Measurements from ENCODE around the gene PLB1. TPM values are rescaled to one million over a fixed set of nuclear protein-coding genes. Genes with fewer than 3 reads are reported as not detected.

The PLB1 gene
- total RNA-seq, 2 experiments from 2014 or later: 1.3 to 1.6 TPM

DNA sequence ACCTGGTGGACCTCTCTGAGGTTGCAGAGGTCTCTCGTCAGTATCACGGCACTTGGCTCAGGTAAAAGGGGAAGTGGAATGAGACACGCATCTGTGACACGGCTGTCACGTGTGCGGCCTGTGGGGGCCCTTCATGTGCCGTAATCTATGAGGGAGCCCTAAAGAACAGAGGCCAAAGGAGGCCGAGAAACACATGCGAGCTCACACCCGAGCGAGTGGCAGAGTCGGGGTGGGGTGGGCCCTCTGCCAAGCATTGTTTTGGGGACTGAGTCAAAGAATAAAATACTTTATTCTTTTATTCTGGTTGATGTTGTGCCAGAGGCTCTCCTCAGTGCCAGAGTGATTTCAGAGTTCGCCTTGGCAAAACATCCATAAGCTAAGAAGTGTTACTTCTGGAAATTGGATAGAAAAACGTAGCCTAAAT lies 43.3 kb downstream of the PLB1 start:
- CTCF ChIA-PET: no interaction called here
- DNase-seq: no peak

DNA sequence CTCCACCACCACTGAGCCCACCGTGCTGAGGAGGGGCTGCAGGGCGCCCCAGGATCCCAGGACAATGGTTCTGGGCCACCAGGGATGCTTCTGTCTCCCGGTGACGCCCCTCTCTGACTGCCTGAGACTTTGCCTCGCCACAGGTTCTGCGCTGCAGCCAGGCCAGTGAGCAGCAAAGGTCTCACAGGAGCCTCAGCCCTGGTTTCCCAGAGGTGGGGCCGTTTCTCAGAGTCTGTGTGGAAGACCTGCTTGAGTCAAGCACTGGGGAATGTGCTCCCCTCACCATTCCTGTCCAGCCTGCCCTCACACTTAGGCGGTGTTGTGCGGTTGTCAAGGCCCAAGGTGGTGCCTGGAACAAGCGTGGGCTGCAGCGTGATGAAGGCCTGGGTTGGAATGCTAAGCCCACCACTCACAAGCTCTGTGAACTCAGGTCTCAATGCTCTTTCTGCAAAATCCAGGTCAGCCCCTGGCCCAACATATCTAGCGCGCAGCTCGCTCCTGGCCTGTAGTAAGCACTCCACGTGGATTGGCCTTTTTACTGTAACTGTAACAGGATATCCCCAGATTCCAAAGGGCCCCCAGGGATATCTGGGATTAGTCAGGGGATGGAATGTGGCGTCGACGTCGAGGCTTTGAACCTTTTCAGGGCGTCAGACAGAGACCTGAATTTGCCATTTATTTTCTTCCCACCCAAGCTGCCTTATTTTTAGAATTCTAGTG lies 47.6 kb downstream of the PLB1 start:
- intact Hi-C loops (cut with DNase I, micrococcal nuclease): no loop called here
- H3K27ac Mint-ChIP-seq: no peak overlapping the region

More for the DNA sequence above, 43.3 kb downstream of the PLB1 start:
- POLR2A ChIA-PET: no interaction called here
- intact Hi-C loops (cut with DNase I, micrococcal nuclease): no loop called here
- H3K36me3 Mint-ChIP-seq (ENCODE audit: low read depth): no peaks in the 10 kb centered on the region
- TF ChIP-seq CTCF (IDR thresholded peaks at IDR 0.05): no peak
- Histone ChIP-seq H3K4me3 (ENCODE audit: low read length) (no peak overlapping the region), H3K27ac (ENCODE audit: low read depth in 1 of 2, low read length in 2 of 2) (no peak overlapping the region), H3K36me3 (ENCODE audit: insufficient read depth, low read length) (no peaks in the 10 kb centered on the region), H3K27me3 (ENCODE audit: control insufficient read depth in 1 of 2, insufficient read depth in 2 of 2, low read length in 2 of 2) (no peaks in the 10 kb centered on the region), H3K9me3 (ENCODE audit: control insufficient read depth in 1 of 2, insufficient read depth in 1 of 2, low read length in 2 of 2) (no peaks in the 10 kb centered on the region), H3K4me1 (ENCODE audit: insufficient read depth, low read length) (peaks cover 4% of the 10 kb centered on the region)
- no peak overlapping the region for H3K4me3 Mint-ChIP-seq
- ATAC-seq (ENCODE audit: poor library complexity): no peak
- no peaks in the 10 kb centered on the region for H3K4me1 Mint-ChIP-seq (ENCODE audit: low read depth)
- H3K27ac Mint-ChIP-seq: no peak overlapping the region
- no peaks in the 10 kb centered on the region for H3K9me3 Mint-ChIP-seq
- H3K27me3 Mint-ChIP-seq: no peaks in the 10 kb centered on the region

GRCh38 chr2:28544036-28544346 lies 48.1 kb downstream of the PLB1 start:
- Histone ChIP-seq H3K4me3 (ENCODE audit: low read length) (no peak overlapping the region), H3K4me1 (ENCODE audit: insufficient read depth, low read length) (peaks cover 31% of the 10 kb centered on the region), H3K9me3 (ENCODE audit: control insufficient read depth in 1 of 2, insufficient read depth in 1 of 2, low read length in 2 of 2) (no peaks in the 10 kb centered on the region), H3K36me3 (ENCODE audit: insufficient read depth, low read length) (no peaks in the 10 kb centered on the region), H3K27ac (ENCODE audit: low read depth in 1 of 2, low read length in 2 of 2) (peak overlapping the region in 1 of 2 donors; percentile 61), H3K27me3 (ENCODE audit: control insufficient read depth in 1 of 2, insufficient read depth in 2 of 2, low read length in 2 of 2) (no peaks in the 10 kb centered on the region)
- ChIA-PET CTCF (no interaction called here), POLR2A (no interaction called here)
- H3K36me3 Mint-ChIP-seq (ENCODE audit: low read depth): no peaks in the 10 kb centered on the region
- TF ChIP-seq CTCF (IDR thresholded peaks at IDR 0.05): no peak
- H3K27me3 Mint-ChIP-seq: no peaks in the 10 kb centered on the region
- H3K9me3 Mint-ChIP-seq: no peaks in the 10 kb centered on the region
- peaks cover 11% of the 10 kb centered on the region for H3K4me1 Mint-ChIP-seq (ENCODE audit: low read depth)
- no peak overlapping the region for H3K27ac Mint-ChIP-seq
- intact Hi-C loops (cut with DNase I, micrococcal nuclease): no loop called here
- no peak overlapping the region for H3K4me3 Mint-ChIP-seq
- ATAC-seq (ENCODE audit: poor library complexity): no peak
- DNase-seq: no peak

More for the DNA sequence above, 47.6 kb downstream of the PLB1 start:
- Mint-ChIP-seq H3K4me3 (no peak overlapping the region), H3K36me3 (ENCODE audit: low read depth) (no peaks in the 10 kb centered on the region), H3K27me3 (no peaks in the 10 kb centered on the region), H3K4me1 (ENCODE audit: low read depth) (peaks cover 11% of the 10 kb centered on the region), H3K9me3 (no peaks in the 10 kb centered on the region)
- TF ChIP-seq CTCF (IDR thresholded peaks at IDR 0.05): no peak
- H3K27me3 ChIP-seq (ENCODE audit: control insufficient read depth in 1 of 2, insufficient read depth in 2 of 2, low read length in 2 of 2): no peaks in the 10 kb centered on the region
- no peak for DNase-seq
- ATAC-seq (ENCODE audit: poor library complexity): no peak
- no peaks in the 10 kb centered on the region for H3K9me3 ChIP-seq (ENCODE audit: control insufficient read depth in 1 of 2, insufficient read depth in 1 of 2, low read length in 2 of 2)
- no peaks in the 10 kb centered on the region for H3K36me3 ChIP-seq (ENCODE audit: insufficient read depth, low read length)
- peaks cover 31% of the 10 kb centered on the region for H3K4me1 ChIP-seq (ENCODE audit: insufficient read depth, low read length)
- ChIA-PET POLR2A (no interaction called here), CTCF (no interaction called here)
- no peak overlapping the region for H3K27ac ChIP-seq (ENCODE audit: low read depth in 1 of 2, low read length in 2 of 2)
- no peak overlapping the region for H3K4me3 ChIP-seq (ENCODE audit: low read length)

Measured in CD4-positive, alpha-beta T cell (primary cell).